ENCODE results near the gene VRK3.

Gene VRK3

GRCh38 chr19:49940482-49940791 is 84.7 kb downstream of the VRK3 start:
- no peak overlapping the region for H3K4me3 ChIP-seq (replicated peaks; ENCODE audit: low read depth, low read length)
- TF ChIP-seq, protein P1, sequence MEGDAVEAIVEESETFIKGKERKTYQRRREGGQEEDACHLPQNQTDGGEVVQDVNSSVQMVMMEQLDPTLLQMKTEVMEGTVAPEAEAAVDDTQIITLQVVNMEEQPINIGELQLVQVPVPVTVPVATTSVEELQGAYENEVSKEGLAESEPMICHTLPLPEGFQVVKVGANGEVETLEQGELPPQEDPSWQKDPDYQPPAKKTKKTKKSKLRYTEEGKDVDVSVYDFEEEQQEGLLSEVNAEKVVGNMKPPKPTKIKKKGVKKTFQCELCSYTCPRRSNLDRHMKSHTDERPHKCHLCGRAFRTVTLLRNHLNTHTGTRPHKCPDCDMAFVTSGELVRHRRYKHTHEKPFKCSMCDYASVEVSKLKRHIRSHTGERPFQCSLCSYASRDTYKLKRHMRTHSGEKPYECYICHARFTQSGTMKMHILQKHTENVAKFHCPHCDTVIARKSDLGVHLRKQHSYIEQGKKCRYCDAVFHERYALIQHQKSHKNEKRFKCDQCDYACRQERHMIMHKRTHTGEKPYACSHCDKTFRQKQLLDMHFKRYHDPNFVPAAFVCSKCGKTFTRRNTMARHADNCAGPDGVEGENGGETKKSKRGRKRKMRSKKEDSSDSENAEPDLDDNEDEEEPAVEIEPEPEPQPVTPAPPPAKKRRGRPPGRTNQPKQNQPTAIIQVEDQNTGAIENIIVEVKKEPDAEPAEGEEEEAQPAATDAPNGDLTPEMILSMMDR (IDR thresholded peaks at IDR 0.05; ENCODE audit: low read depth, low read length, missing control alignments): no peak

DNA sequence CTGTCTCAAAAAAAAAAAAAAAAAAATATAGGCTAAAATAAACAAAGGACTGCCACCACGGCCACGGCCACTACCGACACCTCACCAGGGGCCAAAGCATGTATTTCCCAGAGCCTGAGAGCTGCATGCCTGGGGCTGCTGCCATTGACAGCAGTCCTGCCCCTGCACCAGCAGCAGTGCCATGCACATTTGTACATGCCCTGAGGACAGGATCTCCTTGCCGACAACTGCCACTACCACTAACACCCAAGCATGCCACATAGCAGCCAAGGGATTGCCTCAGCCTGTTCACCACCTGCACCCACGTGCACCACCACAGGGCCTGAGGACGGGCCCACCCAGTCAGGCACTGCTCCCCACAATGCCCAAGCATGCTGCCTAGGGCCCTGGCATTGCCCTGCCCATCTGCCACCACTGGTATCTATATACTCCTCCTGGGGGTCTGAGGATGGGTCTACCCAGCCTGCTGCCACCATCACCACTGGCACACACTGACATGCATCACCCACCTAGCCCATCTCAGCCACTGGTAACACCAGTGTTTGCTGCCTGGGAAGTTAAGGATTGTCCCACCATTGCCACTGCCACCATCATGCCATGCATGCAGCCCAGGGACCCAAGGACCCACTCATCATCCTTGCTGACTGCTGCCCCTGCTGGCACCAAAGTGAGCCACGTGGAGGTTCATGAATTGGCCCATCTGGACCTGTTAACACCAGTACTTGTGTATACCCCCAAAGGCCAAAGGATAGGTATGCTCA is 85.3 kb downstream of the VRK3 start:
- TF ChIP-seq, protein P1 (IDR thresholded peaks at IDR 0.05; ENCODE audit: low read depth, low read length, missing control alignments): no peak
- no peak for DNase-seq (ENCODE audit: extremely low read depth, low read depth)
- no peak overlapping the region for H3K4me3 ChIP-seq (replicated peaks; ENCODE audit: low read depth, low read length)

More at GRCh38 chr19:49940482-49940791, 84.7 kb downstream of the VRK3 start:
- no peak for DNase-seq (ENCODE audit: extremely low read depth, low read depth)

DNA sequence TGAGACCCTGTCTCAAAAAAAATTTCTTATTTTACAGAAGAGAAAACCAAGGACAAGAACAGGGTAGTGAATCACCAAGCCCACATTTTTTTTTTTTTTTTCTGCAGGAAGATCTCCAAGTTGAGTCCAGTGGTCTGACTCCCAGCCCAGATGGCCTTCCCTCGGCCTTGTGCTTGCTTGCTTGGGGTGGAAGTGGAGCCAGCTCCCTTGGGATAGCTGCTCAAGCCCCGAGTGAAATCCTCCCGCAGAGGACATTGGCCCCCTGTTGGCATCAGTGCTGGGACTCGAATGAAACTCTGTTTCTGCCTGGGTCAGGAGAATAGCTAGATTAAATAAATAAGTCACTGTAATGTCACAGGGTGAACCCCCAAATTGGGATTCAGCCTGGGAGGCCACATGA is 86.5 kb downstream of the VRK3 start:
- TF ChIP-seq, protein P1 (IDR thresholded peaks at IDR 0.05; ENCODE audit: low read depth, low read length, missing control alignments): no peak
- no peak for DNase-seq (ENCODE audit: extremely low read depth, low read depth)
- H3K4me3 ChIP-seq (replicated peaks; ENCODE audit: low read depth, low read length): no peak overlapping the region

DNA sequence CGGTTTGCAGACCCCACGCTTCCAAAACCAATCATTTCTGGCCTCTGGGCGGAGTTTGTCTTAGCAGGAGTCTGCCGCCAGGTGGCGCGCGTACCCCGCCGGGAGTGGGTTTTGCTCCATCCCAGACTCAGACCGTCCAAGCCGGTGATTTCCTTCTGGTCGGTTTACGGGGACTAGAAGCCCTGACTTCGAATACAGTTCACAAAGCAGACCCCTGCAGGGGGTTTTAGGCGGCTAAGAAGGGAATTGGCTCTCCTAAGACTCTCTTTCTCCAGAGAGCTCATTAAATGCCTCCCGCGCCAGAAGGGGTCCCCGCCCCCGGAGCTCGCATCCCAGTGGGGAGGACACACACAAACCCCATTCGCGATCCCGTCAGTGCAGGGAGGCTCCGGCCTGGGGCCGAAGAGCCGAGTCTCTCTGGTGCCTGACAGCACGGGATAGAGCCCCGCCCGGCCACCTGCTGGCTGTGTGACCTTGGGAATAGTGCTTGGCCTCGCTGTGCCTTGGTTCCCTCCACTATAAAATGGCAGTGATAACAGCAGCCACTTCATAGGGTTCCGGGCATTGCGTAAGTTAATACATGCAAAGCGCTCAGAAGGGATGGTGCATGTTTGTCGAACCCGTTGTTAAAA is 87.3 kb downstream of the VRK3 start:
- DNase-seq (ENCODE audit: extremely low read depth, low read depth): peak; percentile 19
- 0 out of 2 replicates have a peak overlapping the region, but pooled peaks have one; percentile 19 for H3K4me3 ChIP-seq (replicated peaks; ENCODE audit: low read depth, low read length)
- TF ChIP-seq, protein P1 (IDR thresholded peaks at IDR 0.05; ENCODE audit: low read depth, low read length, missing control alignments): peak; percentile 97

DNA sequence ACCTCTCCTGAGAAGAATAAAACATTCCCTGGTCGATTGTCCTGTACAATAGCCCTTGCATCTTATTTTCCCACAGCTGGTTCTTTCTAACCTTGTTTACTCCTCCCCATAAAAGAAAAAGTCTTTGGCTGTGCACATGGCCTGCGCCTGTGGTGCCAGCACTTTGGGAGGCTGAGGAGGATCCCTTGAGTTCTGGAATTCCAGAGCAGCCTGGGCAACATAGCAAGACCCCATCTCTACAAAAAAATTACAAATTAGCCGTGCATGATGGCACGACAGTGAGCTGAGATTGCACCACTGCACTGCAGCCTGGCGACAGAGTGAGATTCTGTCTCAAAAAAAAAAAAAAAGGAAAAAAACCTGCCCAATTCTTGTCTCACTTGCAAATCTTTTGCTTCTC is 88.6 kb downstream of the VRK3 start:
- TF ChIP-seq, protein P1 (IDR thresholded peaks at IDR 0.05; ENCODE audit: low read depth, low read length, missing control alignments): no peak
- no peak overlapping the region for H3K4me3 ChIP-seq (replicated peaks; ENCODE audit: low read depth, low read length)
- no peak for DNase-seq (ENCODE audit: extremely low read depth, low read depth)

DNA sequence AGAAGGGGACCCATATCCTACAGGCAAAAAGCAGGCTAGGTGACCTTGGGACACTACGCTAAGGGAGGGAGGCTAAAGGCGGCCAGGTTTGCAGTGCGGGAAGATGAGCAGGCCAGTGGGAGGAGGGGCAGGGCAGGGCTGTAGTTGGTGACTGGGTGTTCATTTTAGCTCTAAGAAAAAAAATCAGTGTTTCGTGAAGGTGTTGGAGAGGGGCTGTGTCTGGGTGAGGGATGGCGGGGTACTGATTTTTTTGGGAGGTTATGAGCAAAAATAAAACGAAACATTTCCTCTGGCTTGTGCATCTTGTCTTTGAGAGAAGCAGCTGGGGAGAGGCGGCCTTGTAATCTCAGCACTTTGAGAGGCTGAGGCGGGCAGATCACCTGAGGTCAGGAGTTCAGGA is 91.5 kb downstream of the VRK3 start:
- DNase-seq (ENCODE audit: extremely low read depth, low read depth): no peak
- no peak overlapping the region for H3K4me3 ChIP-seq (replicated peaks; ENCODE audit: low read depth, low read length)
- TF ChIP-seq, protein P1 (IDR thresholded peaks at IDR 0.05; ENCODE audit: low read depth, low read length, missing control alignments): no peak

Data from HFF-Myc (cell line).